ENCODE measurements around the gene FOXS1.

Gene FOXS1

GRCh38 chr20:31875671-31876070 is 30.3 kb upstream of the FOXS1 start:
- ChIA-PET CTCF (no interaction called here), POLR2A (no interaction called here)
- DNase-seq (ENCODE audit: extremely low spot score): no peak

GRCh38 chr20:31872406-31872805 is 27.0 kb upstream of the FOXS1 start:
- TF ChIP-seq CTCF (IDR thresholded peaks at IDR 0.05; ENCODE audit: control extremely low read depth, extremely low read depth, low read depth, missing control alignments): no peak
- DNase-seq (ENCODE audit: extremely low spot score): no peak
- ChIA-PET POLR2A (interaction anchor here (0.7 kb wide), 1 partner anchor 949 kb away, joined by 3 read pairs; no protein-coding TSS in a partner anchor), CTCF (interaction anchor here (1.0 to 3.2 kb wide), 11 partner anchors 8 to 160 kb away, joined by 3 to 18 read pairs (median 5); partner anchors contain the start of gene PDRG1)

More at GRCh38 chr20:31875671-31876070, 30.3 kb upstream of the FOXS1 start:
- no peak for TF ChIP-seq CTCF (IDR thresholded peaks at IDR 0.05; ENCODE audit: control extremely low read depth, extremely low read depth, low read depth, missing control alignments)

DNA sequence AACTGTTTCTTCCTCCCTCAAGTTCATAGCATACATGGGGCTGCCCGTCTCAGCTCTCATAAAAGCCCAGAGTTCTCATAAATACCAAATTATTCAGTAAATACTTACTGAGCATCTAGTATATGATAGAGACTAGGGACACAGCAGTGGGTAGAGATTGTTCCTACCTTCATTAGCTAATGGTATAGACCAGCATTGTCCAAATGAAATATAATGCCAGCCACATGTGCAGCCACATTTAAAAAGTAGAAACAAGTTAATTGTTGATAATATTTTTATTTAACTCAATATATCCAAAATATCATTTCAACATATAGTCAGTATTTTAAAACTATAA is 26.2 kb upstream of the FOXS1 start:
- POLR2A ChIA-PET: no interaction called here
- CTCF ChIA-PET: interaction anchor here (0.8 to 3.2 kb wide), 10 partner anchors 9 to 148 kb away, joined by 3 to 18 read pairs (median 6); partner anchors contain the start of gene PDRG1
- TF ChIP-seq CTCF (IDR thresholded peaks at IDR 0.05; ENCODE audit: control extremely low read depth, extremely low read depth, low read depth, missing control alignments): no peak
- no peak for DNase-seq (ENCODE audit: extremely low spot score)

- ChIA-PET CTCF (interaction anchor here (0.8 to 3.2 kb wide), 12 partner anchors 10 to 160 kb away, joined by 3 to 18 read pairs (median 4); partner anchors contain the start of gene PDRG1), POLR2A (no interaction called here)
- TF ChIP-seq CTCF (IDR thresholded peaks at IDR 0.05; ENCODE audit: control extremely low read depth, extremely low read depth, low read depth, missing control alignments): no peak
- no peak for DNase-seq (ENCODE audit: extremely low spot score)
Measured at GRCh38 chr20:31870726-31871617, 25.6 kb upstream of the FOXS1 start.

- TF ChIP-seq CTCF (IDR thresholded peaks at IDR 0.05; ENCODE audit: control extremely low read depth, extremely low read depth, low read depth, missing control alignments): no peak
- ChIA-PET POLR2A (no interaction called here), CTCF (interaction anchor here (1.1 to 3.0 kb wide), 5 partner anchors 10 to 161 kb away, joined by 3 to 10 read pairs (median 4); no protein-coding TSS in a partner anchor)
- no peak for DNase-seq (ENCODE audit: extremely low spot score)
Measured at GRCh38 chr20:31869942-31870725, 24.7 kb upstream of the FOXS1 start, which contains the start of the genes DUSP15 and TTLL9. DUSP15 (minus strand) TSS chr20:31870527; CDS start chr20:31870337, 190 bp downstream. TTLL9 (plus strand) TSS chr20:31870634; CDS start chr20:31871127, 493 bp downstream.

- DNase-seq (ENCODE audit: extremely low spot score): no peak
- CTCF ChIA-PET: interaction anchor here (1.1 to 3.0 kb wide), 5 partner anchors 9 to 22 kb away, joined by 3 to 21 read pairs (median 9); no protein-coding TSS in a partner anchor
- POLR2A ChIA-PET: no interaction called here
- TF ChIP-seq CTCF (IDR thresholded peaks at IDR 0.05; ENCODE audit: control extremely low read depth, extremely low read depth, low read depth, missing control alignments): no peak
Measured at GRCh38 chr20:31869673-31869941, 24.2 kb upstream of the FOXS1 start.

All from GM10248 (cell line).